Measurements from ENCODE around the gene ZDHHC1.

- TF ChIP-seq CTCF (IDR thresholded peaks at IDR 0.05) (no peak), POLR2A (IDR thresholded peaks at IDR 0.05) (no peak)
Measured at GRCh38 chr16:67413978-67414911, 2.0 kb downstream of the ZDHHC1 start.

Measured in prostate gland (tissue), 2 donors.